ENCODE measurements around the gene PHF21A.
A peak's percentile ranks its signal among the peaks of the same experiment; 100 is the strongest.

Gene PHF21A
- 42.3 to 85.1 (median 60.0) reads per million in 4 experiments for total RNA-seq

DNA sequence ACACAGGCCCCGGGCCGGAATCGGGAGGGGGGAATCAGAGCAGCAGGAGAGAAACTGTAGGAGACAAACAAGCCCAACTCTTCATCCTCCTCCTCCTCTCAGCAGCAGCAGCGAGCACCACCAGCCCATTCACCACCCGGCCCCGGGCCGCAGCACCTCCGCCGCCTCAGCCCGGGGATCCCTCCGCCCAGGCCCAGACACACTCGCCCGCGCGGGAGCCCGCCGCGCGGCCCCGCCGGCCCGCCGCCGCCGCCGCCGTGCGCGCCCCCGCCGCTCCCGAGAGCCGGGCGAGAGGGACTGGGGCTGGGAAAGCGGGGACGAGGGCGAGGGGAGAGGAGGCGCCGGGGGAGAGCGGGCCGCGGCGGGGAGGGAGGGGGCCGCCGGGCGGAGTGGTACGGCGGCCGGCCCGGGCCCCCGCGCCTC is at the start of gene PHF21A:
TSS of gene PHF21A (minus strand) at position 154 of the 423 bp plus-strand sequence. CDS start 37,235 bp downstream, outside the sequence.
- DNase-seq: peak; percentile 78

DNA sequence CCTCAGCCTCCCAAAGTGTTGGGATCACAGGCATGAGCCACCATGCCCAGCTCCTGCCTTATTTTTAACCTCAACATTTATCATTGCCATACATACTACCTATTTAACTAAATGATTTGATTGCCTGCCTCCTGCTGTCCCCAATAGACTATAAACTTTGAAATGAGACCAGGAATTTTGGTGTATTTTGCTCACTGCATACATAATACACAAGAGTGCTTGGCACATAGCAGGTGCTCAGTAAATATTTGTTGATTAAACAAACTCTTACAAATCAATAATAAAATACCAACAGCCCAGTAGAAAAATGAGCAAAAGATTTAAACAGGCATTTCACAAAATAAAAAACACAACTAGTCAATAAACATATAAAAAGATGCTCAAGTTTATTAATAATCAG is 49.5 kb upstream of the PHF21A start:
- no peak for DNase-seq

DNA sequence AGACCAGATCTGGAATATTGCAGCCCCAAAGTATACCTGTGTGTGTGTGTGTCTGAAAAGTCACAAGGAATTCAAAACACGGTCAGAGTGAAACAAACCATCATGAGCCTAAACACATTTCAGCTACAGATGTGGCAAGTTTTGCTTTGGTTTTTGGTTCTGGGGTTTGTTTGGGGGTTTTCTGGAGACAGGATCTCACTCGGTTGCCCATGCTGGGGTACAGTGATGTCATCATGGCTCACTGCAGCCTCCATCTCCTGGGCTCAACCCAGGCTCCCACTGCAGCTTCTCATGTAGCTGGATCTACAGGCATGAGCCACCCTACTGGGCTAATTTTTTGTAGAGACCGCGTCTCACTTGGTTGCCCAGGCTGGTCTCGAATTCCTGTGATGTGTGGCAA is 41.4 kb upstream of the PHF21A start:
- DNase-seq: no peak

DNA sequence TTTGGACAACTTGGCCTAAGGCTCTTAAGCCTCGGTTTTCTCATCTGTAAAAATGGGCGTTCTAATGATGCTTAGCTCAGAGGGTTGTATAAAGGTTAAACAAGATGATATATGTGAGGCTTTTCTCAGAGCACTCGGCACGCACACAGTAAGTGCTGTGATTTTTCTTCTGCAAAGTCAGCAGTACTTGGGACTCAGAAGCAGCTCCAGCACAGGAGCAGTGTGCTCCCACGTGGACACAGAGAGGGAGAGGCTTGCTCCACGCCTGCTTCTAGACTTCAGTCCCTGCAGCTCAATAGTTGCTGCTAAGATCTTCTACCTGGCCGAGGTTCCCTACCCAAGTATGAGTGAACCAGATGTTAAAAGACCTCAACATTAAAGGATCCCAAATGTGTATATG is 39.9 kb upstream of the PHF21A start:
- DNase-seq: no peak

DNA sequence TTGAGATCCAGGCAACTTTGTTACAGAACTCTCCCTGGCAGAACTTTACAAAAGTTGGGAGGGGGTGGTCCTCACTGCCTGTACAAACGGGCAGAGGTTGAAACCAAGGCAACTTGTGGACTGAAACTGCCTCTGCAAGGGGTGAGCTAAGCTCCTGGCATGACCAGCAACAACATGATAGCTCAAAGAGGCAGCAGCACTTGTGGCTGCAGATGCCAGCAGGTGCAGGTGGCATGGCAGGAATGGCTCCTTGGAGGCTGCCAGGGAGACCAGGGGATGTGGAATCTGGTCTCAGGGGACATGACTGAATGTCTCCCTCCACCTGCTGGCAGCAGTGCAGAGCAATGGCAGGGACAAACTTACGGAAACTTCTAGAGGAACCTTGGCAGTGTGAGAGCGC is 38.8 kb upstream of the PHF21A start:
- DNase-seq: no peak

DNA sequence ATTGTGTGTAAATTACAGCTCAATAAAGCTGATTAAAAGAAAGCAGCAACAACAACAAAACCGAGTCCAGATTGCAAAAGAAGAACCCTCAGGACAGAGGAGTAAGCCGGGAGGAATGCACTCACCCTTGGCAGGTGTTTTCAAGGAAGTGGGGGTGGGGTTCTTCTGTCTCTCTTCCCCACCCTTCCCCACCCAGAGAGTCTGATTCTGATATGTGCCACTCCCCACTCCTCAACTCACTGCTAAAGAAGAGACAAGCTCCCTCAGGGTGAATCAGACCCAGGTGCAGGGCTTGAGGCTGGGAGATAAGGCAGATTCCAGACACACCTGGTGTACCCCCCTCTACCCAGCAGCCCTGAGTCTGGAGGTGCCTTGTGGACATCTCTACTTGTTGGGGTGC is 38.4 kb upstream of the PHF21A start:
- no peak for DNase-seq

DNA sequence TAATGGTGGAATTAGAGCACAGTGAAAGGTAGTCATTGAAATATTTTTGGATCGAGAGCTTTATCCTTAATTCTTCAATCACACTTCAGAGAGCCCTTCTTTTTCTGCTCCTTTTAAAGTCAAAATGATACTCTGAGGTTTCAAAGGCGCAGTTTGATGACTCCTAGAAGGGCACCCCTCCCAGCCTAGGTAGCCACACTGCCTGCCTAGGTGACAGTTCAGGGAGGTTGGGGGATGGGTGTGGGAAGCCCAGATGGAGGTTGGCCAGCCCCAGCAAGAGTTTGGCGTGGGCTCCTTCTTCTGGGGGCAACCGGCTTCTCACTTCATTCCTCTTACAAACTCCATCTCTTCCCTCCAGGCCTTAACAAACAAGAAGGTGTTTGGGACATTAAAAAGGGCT is 28.6 kb upstream of the PHF21A start:
- DNase-seq: no peak

DNA sequence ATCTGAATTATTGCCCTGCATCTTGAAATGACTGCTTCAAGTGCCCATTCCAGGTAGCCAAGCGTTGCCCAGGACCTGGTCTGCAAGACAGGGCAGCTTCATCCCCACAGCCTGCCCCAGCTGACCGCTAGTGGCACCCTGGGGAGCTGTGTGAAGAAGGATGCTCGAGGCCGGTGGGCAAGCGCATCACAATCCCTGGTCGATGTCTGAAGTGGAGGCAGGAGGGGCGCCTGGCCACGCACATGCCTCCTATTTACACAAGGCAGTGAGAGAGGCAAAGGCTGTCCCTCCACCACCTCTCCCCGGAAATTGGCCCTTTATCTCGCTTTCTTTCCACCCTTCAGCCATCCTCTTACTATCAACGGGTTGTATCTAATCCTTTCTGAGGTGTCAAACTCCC is 28.1 kb upstream of the PHF21A start:
- DNase-seq: no peak

DNA sequence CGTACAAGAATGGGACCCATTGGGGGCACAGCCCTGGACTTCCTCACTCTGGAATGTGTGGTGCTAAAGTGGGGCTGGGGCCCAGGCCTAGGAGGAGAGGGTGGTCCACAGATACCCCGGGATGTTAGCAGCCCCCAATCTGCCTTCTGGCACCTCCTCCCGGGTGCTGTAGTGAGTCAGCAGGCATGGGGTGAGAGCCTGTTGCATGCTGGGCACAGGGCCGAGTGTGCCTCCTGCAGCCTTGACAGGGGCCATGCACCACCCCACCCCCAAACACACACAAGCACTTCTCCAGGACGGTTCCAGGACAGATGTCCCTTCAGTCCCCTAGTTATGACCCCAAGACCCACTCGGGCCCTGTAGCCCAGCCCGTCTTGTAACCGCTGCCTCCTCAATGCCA is 23.5 kb upstream of the PHF21A start:
- no peak for DNase-seq

DNA sequence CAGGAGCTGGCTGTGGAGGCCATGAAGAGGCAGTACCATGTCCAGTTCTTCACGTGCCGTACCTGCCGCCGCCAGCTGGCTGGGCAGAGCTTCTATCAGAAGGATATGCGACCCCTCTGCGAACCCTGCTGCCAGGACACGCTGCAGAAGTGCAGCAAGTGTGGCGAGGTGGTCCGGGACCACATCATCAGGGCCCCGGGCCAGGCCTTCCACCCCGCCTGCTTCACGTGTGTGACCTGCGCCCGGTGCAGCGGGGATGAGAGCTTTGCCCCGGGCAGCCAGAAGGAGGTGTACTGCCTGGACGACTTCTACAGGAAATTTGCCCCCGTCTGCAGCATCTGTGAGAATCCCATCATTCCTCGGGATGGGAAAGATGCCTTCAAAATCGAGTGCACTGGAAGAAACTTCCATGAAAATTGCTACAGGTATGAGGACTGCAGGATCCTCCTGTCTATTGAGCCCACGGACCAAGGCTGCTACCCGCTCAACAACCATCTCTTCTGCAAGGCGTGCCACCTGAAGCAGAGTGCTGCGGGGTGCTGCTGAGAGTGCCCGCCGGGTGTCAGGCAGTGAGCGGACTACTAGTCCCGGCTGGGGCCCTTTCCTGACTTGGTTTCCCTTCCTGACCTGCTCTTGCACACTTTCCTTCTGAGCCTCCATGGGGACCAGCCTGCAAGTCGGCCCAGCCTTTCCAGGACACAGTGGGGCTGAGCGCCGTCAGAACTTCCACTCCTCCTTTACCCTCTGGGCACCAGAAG is 22.0 kb upstream of the PHF21A start:
- no peak for DNase-seq

DNA sequence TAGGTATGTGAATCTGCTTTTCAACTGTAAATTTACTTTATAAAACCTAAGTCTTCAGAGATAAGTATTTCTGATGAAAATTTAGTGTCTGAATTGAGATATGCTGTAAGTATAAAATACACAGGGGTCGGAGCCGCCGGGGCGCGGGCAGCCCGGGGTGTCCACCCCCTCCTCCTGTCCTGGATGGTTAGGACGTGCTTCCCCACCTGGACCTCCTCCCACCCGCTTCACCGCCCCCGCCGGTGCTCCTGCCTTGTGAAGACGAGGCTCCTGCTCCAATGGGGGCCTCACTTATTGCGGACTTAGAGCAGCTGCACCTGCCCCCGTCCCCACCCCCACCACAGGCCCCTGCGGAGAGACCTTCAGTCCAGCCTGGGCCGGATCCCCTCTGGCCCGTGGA is 21.3 kb upstream of the PHF21A start:
- no peak for DNase-seq

DNA sequence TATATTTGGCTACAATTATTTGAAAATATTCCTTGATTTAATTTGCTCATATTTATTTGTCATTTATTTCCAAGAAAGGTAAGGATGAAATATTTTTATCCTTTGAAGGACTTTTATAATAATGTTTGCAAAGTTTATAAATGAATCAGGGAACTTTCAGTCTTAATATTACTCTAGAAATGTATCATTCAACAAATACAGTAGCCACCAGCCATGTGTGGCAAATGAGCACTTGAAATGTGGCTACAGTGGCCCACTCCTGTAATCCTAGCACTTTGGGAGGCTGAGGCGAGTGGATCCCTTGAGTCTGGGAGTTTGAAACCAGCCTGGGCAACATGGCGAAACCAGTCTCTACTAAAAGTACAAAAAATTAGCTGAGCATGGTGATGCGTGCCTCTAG is 20.3 kb upstream of the PHF21A start:
- DNase-seq: no peak

DNA sequence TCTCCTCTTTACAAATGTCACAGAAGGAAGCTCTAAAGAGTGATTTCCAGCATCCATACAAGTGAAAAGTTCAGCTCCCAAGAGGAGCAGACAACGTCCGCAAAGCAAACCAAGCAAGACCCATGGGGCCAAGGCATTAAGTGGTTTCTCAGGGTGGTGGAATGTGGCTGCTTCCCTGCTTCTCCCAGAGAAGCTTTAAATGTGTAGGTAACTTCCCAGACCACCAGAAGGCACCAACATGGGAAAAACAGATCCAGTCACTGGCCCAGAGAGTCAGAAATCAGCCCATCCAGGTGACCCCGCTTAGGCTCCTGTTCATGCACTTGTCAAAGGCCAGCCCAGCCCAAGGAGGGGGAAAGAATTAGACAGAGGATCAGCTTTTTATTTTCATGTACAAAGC is 13.3 kb upstream of the PHF21A start:
- DNase-seq: no peak

DNA sequence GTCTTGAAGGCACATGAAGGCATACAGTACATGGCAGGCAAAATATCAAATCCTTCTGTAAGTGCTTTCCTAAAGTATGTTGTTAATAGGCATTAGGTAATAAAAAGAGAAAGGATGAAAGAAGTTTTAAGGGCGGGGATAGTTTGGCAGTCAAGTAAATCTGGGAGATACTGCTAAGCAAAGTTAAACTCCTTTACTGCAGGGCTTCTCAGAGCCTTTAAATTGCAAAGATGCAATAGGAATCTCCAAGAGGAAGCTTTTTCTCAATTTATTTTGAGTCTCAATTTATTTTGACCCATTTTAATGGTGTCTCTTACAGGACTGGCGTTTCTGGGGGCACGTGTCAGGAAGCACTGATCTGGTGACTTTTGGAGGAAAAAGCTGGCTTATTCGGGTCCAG is 12.8 kb upstream of the PHF21A start:
- DNase-seq: no peak

DNA sequence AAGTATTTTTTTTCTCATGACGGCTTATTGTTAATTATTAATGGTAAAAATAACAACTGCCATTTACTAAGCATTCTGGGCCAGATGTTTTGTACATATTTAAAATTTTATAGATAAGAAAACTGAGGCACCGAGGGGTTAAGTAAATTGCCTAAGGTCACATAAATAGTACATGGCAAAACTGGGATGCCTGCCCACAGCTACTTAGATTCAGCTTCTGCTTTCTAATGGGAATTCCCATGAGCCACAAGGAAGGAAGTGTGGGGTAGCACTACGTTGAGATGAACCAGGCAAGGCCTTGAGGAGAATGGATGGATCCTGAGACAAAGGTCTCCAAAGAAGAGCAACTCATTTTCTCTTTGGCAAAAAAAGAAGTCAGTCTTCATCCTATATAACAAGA is 11.9 kb upstream of the PHF21A start:
- no peak for DNase-seq

DNA sequence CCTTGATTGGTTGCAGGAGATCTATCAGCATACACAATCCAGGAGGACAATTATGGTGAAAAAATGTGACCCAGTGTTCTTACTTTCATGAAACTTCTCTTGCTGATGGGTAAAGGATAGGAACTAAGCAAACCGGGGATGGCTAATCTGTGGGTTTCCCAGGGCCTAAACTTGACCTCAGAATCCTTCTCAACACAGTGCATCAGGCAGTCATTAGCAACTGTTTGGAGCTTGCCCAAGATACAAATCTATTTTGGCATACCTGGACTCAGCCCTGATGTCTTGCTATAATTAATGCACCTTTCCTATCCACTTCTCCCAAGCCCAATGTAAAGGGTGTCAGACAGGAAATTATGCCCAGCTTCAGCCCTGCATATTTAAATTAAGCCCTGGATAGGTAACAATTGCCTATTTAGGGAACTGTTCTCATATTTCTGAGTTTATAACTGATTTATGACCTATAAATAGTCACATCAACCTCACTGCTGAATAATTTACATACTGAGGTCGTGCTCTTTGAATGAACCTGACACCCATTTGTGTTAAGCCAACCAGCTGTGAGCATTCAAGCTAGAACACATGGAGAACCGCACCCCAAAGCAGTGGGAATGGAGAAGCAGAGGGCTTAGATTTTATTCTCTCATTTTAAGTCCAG is 9.2 kb upstream of the PHF21A start:
- no peak for DNase-seq

DNA sequence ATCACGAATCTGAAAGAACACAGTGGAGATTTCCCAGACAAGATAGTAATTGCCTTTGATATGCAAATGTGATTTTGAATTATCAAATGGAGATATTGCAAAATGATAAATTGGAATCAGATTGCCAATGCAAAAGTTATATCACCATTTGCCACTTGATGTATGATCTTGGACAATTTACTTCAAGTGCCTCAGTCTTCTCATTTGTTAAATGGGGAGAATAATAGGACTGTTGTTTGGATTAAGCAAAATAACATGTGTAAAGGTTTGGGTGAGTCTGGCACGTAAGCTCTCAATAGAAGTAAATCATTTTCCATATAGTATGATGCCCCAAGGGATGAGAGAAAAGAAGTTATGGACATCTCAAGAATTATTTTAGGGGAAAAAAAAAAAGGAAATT is 7.9 kb upstream of the PHF21A start:
- DNase-seq: no peak

DNA sequence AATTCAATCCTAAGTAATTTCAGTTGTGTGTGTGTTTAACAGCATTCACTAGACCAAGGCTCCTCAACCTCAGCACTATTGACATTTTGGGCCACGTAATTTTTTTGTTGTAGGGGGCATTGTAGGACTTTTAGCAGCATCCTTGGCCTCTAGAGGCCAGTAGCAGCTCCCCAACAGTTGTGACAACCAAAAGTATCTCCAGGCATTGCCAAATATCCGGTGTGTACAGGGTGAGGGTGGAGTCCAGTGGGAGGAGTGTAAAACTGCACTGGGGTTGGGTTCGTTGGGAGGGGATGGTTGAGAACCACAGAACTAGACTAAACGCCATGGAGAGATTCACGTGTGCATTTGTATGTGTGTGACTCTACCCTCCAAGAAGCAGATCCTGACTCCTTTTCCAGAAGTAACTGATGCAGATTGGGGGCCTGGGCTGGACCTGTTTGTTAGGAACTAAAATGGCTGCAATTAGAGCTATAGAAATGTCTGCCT is 5.9 kb upstream of the PHF21A start:
- DNase-seq: no peak

DNA sequence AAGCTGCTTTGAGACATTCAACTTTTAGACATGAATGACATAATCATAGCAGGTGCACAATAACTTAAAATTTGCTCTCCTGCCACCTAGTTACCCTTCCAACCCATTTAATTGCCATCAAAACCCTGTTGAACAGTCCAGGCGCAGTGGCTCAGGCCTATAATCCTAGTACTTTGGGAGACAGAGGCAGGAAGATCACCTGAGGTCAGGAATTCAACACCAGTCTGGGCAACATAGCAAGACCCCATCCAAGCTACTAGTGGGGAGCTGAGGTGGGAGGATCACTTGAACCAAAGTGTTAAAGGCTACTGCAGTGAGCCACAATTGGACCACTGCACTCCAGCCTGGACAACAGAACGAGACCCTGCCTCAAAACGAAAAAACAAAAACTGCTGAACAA is 4.0 kb upstream of the PHF21A start:
- DNase-seq: no peak

DNA sequence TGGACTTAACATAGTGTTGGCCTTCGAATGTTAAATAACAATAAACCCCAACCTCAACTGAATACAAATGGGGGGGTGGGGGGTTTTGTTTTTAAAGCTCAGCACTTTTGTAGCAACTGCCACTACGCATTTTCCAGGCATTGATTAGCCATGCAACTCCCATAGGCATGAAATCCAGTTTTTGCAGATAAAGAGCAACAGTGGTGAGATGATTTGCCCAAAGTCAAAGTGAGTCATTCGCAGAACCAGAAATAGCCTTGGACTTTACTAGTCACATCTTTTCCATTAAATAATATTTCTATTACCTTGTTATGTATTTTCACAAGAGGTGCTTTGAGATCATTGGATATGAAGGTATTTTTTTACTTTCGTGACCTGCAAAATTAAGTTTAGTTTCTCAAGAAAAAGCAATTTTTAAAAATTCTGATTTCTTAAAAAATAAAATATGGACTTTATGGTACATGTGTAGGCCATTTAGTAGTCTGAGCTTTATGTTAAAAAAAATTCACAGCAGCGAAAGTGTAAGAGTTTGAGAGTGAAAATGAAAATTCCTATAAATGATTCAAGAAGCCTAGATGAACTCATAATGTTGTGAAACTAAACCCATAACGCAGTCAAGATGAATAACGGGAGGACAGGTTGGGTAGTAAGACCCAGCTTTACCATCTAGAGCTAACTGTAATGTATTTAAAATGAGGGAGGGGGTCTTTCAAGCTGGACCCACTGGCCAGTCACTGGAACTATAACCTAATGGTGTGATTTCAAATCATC is 1.9 kb upstream of the PHF21A start:
- no peak for DNase-seq

DNA sequence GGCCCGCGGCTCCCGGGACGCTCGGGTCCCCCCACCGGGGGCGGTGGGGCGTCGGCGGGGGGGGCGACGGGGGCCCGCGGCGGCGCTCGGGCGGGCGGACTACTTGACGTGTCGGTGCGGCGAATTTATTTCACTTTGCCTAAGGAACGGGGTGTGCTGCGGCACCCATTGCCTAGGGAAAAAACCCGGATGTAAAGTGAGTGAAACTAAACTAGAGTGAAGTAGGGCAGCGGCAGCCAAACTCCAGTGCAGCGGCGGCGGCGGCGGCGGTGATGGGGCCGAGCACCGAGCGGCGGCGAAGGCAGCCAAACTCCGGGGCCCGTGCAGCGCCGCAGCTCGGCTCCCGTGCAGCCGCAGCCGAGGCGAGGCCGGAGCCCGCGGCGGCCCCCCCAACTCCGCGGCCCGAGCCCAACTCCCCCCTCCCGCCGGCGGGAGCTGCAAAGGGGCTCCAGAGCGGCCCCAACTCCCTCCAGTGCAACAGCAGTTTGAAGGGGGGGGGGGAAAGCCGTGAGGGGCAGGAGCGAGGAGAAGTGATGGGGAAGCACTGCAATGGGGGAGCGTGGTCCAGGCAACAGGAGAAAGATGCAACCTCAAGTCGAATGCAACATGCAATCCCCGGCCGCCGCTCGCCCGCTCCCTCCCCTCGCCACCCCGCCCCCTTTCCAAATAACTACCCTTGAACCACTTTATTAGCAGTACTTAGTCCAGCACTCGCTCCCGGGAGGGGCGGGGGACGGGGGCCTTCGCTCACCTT is 647 bp upstream of the PHF21A start:
- peak; percentile 60 for DNase-seq

DNA sequence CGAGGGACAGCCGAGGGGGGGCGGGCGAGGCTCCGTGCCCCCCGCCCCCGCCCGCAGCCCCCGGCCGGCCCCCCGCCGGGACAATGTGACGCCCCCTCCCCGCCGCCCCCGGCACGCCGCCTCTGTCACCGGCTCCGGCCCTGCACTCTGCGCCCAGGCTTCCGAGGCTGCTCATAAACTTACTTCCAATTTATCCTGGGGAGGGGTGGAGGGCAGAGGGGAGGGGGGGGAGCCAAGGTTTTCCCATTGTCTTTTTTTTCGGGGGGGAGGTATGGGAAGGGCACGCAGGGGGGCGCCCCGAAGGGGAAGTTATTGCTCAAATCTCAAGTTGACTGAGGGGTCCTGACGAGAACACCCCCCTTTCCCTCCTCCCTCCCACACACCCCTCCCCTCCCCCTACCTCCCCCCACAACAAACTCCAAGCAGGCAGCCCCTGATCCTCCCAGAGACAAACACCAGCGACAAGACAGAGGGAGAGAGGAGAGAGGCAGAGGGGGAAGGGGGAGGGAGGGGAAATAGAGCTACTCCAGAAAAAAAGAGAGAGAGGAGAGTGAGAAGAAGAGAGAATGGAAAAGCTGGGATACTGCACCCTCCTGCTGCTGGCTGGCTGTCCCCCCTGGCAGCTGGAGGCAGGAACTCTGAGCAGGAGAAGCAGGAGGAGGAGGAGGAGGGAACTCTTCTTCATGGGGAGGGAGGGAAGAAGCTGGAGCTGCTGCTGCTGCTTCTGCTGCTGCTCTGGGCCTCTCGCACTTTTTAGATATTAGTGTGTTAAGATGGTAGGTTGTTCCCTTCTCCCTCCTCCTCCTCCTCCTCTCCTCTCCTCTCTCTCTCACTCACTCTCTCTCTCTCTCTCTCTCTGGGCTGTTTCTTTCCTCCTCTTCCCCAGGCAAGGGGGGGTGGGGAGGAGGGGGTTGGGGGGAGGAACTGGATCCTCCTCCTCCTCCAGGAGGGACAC is 631 bp downstream of the PHF21A start:
- no peak for DNase-seq

Data from effector CD8-positive, alpha-beta T cell (primary cell).